HG03432 (cell line): ENCODE measurements around the gene CNIH4.
"Not testable (repeated sequence)": the region's sequence is repeated elsewhere in the genome, so short reads cannot be mapped to it uniquely, and the experiment has no call there.

ENCODE experiments used
- ATAC-seq: cut with Tn5 transposase; IDR thresholded peaks from one replicate; pipeline ENCODE4 v1.9.1; 2021; ENCODE audit warnings: mild to moderate bottlenecking, moderate library complexity; ENCODE audit not compliant: unreplicated experiment

CNIH4 gene

DNA sequence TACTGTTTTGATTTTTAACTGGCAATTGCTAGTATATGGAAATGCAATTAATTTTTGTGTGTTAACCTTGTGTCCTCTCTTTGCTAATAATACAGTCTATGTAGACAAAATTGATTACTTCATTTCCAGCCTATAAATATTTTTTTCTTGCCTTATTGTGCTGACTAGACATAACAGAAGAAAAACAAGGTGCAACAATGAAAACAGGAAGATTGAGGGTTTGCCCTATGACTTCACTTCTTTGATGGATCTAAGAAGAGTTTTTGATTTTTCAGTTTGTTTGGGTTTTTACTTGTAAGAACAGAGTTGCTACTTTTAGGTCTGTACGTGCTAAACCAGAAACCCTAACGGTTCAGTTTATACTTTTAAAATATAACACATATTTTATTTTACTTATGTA, 8.5 kb upstream of the CNIH4 start:
- ATAC-seq, result no peak

DNA sequence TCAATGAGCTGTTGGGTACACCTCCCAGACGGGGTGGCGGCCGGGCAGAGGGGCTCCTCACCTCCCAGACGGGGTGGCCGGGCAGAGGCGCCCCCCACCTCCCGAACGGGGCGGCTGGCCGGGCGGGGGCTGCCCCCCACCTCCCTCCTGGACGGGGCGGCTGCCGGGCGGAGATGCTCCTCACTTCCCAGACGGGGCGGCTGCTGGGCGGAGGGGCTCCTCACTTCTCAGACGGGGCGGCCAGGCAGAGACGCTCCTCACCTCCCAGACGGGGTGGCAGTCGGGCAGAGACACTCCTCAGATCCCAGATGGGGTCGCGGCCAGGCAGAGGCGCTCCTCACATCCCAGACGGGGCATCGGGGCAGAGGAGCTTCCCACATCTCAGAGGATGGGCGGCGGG, 7.0 kb upstream of the CNIH4 start:
- not testable (repeated sequence) for ATAC-seq

DNA sequence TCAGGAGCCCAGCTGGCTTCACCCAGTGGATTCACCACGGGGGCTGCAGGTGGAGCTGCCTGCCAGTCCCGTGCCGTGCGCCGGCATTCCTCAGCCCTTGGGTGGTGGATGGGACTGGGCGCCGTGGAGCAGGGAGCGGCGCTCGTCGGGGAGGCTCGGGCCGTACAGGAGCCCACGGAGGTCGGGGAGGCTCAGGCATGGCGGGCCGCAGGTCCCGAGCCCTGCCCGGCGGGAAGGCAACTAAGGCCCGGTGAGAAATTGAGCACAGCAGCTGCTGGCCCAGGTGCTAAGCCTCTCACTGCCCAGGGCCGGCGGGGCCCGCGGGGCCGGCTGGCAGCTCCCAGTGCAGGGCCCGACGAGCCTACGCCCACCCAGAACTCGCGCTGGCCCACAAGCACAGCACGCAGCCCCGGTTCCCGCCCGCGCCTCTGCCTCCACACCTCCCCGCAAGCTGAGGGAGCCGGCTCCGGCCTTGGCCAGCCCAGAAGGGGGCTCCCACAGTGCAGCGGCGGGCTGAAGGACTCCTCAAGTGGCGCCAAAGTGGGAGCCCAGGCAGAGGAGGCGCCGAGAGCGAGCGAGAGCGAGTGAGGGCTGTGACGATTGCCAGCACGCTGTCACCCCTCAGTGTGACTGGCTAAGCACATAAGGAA, 4.1 kb upstream of the CNIH4 start:
- ATAC-seq, result not testable (repeated sequence)

DNA sequence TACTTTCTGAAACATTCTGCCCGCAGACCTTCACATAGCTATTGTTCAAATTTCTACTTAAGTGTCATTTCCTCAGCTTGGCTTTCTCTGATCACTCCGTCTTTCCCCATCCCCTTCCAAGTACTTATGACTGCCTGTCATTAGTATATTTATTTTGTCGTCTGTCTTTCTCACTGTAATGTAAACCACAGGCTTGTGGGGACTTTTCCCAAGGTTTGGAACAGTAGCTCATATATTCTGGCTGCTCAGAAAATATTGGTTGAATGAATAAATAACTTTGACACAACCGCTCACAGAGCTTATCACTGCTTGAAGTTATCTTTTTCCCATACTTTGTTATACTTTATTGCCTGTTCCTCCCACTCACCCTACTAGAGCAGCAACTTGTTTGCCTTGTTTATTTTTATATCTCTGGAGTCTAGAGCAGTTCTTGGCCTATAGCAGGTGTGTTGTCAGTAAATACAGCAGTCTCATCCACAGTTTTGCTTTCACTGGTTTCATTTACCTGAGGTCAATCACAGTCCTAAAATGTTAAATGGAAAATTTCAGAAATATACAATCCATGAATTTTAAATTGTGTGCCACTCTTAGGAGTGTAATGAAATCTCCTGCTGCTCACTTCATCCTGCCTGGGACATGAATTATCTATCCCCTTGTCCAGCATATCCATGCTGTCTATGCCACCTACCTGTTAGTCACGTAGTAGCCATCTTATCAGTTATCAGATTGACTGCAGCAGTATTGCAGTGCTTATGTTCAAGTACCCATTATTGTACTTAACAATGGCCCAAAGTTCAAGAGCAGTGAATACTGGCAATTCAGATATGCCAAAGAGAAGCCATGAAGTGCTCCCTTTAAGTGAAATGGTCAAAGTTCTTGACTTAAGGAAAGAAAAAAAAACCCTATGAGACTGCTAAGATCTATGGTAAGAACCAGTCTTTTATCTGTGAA, 2.4 kb upstream of the CNIH4 start:
- ATAC-seq, result no peak

DNA sequence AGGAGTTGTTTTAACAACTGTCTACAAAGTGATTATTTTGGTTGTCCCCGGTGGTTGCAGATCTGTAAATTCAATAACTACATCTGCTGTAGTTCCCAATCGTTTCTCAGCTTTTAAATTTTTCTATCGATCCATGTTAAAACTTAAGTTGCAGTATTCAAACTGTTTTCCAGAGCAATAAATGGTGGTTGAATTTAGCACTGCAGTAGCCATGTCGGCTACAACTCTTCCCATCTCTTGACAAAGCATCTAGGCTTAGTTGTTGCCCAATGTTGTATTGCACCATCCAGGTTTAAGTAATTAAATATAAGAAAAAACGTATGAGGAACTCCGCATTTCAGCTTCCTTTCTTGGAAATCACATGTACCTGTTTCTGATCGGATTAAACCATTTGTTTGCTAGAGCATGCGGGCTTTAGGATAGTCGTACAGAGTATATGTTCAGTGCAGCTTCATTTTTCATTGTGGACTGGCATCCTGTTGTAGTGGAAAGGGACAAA, 996 bp downstream of the CNIH4 start:
- ATAC-seq, result no peak

DNA sequence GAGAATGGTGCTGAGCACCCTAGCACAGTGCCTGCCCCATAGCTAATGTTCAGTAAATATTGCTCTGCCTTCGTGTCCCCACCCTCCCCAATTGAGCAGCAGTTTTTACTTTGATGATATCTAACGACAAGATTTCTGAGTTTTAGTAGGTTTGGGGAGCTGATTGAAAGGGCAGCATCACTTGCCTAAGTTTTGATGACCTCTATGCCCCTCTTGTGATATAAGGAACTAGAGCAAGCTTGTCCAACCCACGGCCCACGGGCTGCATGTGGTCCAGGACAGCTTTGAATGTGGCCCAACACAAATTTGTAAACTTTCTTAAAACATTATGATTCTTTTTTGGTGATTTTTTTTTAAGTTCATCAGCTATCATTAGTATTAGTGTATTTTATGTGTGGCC, 1.6 kb downstream of the CNIH4 start:
- no peak for ATAC-seq

DNA sequence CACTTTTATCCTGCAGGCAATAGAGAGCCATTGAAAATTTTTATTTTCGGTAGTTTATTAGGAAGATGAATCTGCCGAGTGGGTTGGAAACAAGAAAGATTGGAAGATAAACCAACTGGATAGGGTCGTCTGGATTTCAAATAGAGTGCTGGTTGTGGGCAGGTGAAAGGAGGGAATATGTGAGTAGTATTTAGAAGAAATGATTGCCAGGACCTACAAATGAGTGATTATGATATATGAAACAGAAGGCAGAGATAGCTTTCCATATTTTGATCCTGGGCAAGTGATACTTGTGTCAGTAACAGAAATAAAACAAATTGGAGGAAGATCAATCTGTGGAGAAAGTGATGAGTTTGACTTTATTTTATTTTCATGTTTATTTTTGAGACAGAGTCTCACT, 2.5 kb downstream of the CNIH4 start:
- ATAC-seq, result no peak

DNA sequence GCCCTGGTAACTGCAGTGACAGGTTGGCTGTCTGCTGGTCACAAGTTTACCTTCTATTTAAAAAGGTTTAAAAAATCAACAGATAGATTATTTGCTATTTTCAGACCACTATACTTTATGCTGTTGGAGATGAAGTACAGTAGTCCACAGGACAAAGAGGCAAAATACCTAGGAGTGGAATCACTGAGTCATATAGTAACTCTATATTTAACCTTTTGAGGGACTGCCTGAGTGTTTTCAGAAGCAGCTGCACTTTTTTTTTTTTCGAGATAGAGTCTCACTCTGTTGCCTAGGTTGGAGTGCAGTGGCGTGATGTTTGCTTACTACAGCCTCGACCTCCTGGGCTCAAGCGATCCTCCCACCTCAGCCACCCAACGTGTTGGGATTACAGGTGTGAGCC, 11.7 kb downstream of the CNIH4 start:
- peak; percentile 90 for ATAC-seq

DNA sequence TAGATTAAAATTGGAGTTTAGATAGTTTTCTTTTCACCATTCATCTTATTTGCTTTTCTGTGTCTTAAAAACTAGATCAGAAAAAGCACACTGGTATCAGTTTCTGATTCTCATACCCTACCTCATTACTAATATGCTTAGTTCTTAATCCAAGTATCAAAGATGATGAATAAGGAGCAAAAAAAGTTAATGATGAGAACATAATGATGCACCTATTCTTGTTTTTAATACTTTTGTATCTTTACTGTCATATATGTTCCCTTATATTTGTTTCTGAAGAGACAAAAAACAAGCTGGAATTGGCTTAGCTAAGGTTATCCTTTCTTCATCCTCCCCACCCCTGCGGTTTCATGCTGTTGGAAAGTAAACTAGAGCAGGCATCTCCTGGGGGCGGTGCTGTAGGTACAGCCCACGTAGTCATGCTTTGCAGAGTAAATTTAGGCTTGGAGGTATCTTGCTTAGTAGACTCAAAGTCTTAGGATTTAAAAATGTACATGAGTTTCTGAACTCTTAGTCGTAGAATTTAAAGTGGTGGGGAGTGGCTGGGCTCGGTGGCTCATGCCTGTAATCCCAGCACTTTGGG, 16.4 kb downstream of the CNIH4 start:
- ATAC-seq, result no peak

DNA sequence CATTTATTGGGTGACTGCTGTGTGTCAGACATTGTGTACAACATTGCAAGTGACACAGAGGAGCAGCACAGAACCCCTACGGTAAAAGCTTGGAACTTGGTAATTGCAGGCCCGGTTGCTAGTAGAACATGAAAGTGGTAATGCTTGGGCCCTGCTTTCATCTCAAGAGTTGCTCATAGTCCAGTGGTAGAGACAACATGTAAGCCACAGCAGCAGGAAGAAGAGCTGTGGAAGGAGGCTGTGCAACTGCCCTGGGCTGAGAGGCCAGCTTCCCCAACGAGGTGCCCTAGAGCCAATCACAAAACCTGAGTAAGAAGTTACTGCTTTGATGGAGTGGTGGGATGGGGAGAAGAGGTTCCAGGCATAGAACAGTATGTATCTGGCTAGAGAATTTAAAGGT, 18.4 kb downstream of the CNIH4 start:
- no peak for ATAC-seq

DNA sequence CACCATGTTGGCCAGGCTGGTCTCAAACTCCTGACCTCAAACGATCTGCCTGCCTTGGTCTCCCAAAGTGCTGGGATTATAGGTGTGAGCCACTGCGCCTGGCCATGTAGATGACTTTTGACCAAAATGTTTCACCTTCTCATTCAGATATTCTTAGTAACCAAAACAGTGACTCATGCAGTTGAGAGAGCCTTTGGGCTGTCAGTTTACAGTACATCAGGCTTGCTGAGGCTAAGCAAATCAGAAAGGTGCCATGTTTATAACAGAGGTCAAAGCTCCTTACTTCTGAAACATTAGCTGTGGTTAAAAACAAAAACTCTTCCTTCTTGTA, 21.0 kb downstream of the CNIH4 start:
- ATAC-seq, result peak; percentile 74

DNA sequence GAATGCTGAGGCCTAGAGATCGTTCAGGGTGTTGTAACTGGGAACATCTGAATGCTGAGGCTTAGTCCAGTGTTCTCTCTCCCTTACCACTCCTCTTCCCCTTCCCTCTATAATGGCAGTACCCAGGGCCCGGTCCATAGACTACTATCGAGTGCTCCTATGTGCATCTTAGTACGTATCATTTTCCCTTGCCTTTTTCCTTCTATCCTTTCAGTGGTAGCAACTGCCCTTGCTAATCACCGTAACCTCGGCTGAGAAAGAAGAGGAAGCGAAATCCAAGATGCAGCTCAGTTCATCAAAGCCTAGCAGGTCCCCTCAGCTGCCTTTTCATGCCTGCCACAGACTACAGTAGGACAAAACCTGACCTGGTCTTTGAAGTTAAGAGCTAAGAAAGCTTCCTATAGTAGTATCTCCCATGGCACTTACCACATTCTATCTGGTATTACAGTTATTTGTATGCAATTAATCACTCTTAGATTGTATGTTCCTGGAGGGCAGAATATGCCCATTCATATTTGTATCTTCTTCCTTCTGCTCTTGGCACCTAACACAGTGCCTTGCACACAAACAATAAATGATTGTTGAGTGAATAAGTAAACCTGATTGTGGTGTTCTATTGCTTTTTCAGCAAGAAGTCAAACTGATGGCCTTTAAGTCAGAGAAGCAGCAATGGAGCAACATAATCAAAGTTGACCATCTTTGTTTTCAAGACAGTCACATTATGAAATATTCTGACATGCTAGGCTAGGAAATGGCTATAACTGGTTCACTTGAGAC, 22.4 kb downstream of the CNIH4 start:
- ATAC-seq, result no peak

DNA sequence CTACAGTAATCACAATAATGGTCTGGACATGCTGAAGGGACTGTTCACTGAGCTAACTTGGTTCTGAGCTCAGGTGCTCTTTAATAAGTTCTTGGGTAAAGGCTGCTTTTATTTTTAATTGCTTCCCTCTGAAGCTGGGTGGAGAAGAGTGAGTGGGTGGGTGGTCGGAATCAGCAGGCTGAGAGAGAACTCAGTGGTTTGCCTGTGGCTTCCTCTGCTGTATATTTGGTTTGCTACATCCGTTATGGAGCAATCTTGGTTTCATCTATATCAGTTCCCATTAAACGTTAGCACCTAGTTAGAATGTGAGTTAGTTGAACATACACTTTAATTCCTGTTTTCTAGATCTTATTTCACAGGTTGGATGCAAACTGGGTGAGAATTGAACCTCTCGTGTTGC, 23.3 kb downstream of the CNIH4 start:
- peak; percentile 76 for ATAC-seq

DNA sequence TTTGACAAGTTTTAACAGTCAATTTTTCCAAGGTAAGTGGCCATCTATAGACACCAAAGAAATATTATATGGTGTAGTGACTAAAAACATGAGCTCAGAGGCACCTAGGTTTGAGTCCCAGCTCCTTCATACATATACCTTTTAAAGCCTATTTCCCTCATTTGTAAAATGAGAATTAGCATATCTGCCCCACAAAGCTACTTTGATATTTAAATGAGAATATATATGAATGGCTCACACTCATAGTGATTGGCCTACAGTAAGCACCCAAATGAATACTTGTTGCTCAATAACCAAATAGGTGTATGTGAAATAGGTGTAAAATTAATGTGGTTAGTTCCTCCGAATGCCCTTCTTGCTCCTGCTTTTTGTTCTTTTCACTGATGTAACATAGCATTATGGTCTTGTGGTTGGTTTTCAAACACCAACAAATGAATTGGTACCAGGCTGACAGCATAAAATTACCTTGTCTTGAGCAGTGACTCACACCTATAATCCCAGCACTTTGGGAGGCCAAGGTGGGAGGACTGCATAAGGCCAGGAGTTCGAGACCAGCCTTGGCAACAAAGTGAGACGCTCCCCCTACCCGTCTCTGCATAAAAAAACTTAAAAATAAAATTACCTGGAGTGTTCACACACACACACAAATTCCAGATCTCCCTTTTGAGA, 25.3 kb downstream of the CNIH4 start:
- ATAC-seq, result no peak

DNA sequence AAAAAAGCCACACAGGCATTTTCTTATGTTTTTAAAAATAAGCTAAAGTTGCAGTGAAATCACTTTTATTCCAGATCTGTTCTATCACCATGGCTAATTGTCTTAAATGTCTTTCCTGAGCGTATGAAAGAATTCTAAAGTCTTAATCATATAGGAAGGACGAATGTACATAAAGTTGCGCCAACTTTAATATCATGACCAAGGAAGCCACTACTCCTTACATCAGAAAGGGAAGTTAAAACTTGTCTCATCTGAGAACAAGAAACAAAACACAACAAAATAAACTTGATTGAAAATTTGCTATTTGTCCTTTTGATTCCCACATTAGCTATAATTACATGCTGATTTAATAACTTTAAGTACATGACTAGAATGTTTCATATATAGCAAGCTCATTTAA, 26.5 kb downstream of the CNIH4 start:
- ATAC-seq, result no peak

DNA sequence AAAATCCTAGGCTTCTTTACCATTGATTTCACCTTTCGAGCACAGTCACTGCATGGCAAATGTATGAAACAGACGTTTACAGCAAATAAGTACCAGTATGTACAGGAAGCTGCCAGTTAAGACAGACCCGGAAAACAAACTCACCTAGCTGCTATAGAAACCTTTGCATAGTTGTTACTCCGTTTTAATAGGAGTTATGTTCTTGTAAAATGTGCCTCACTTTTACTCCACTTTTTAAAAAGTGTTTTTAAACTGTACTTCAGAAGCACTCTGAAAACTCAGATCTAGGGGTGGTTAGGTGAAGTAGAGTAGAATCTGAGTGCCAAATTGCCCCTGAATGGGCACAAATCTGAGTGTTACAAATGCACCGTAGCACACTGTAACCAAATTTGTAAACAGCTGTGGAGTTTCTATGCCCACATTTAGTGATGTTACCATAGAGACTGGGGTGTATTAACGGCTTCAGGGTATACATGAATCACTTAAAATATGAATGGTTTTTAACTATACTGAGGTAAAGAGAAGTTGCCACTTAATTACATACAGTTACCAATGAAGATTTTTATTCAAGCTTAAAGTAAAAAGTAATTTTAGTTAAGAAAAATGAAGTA, 30.7 kb downstream of the CNIH4 start:
- ATAC-seq, result no peak

DNA sequence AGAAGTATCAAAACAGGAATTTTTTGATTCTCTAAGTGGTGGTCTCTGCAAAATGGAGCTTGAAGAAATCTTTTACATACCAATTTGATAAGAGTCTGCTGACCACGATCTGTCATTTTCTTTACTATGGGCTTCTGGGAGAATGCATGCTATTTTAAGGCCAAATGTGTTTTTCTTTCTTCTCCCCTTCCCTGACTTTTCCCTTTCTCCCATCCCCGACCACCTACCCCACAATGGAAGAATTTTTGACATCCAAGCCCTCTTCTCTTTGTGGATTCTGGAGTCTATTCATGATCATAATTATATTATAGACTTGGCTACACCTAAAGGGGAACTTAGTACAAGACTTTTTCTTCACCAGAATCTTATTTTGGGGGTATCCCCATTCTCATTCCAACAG, 31.3 kb downstream of the CNIH4 start:
- ATAC-seq, result no peak

DNA sequence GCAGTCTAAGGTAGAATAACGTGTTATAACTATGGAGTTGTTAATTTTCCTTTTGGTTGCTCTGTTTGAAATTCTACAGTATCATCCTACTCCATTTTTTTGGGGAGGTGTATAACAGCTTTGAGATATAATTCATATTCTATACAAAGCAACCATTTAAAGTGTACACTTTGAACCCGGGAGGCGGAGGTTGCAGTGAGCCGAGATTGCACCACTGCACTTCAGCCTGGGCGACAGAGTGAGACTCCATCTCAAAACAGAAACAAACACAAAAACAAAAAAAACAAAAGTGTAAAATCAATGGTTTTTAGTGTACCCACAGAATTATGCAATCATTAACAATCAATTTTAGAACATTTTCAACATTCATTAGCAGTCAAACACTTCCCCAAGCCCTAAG, 33.8 kb downstream of the CNIH4 start:
- no peak for ATAC-seq

DNA sequence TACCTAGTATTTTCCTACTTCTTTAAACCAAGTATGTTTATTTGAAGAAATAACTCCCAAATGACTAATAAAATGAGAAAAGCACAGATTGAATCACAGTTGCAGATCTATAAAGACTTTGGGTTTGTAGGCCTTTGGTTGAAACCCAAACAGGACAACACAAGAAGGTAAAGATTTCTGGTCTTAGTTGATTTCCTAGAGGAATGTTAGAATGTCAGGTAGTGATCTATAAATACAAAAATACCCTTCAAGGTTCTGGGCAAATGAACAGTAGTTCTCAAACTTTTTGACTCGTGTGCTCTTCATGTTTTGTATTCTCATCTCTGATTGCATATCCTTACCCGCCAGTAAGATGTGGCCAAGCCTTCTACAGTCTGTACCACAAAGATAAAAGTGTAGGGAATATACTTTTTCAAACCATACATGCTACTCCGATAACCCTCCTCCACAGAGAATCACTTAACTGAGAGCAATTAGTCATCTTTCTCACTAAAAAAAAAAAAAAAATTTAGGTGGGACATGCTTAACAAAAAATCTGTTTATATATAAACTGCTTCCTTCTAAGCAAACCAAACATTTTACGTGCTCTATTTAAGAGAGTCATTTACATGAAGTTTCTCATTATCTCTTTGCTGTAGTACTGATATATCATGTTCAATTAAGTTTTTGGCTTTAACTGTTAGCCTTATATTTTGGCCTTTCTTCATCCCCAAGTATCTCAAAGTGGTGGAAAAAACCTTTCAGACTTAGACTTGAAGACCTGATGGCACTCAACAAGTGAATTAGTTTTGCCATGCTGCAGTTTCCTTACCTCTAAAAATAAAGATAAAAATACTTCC, 36.0 kb downstream of the CNIH4 start:
- no peak for ATAC-seq
